ENCODE measurements around the gene SLC8A1. TPM values are rescaled to one million over a fixed set of nuclear protein-coding genes. Genes with fewer than 3 reads are reported as not detected.

The SLC8A1 gene
- total RNA-seq, 4 donors from 2014 or later = 19.6 to 51.2 (median 31.2) TPM

DNA sequence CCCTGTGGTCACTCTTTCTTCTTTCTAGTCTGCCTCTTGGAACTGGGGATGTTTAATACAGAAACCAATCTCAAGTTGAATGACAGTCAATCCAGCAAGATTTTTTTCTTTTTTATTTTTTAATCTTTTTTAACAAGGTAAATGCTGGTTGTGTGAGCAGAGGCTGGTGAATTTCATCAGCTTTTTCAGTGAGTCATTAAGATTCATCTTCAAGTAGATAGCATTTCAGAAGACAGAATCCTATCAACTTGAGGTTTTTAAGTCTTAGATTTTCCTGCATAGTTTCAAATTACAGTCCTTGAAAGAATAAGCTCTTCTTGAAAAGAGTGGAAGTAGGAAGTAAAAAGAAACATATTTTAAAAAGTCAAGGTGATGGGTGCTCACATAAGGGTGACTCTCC, 12.4 kb downstream of the SLC8A1 start:
- H3K4me1 ChIP-seq = no peaks in the 10 kb centered on the region
- H3K9me3 ChIP-seq = no peaks in the 10 kb centered on the region
- no peak for DNase-seq
- no peak overlapping the region for H3K27ac ChIP-seq
- no peak for TF ChIP-seq POLR2A (IDR thresholded peaks at IDR 0.05)
- TF ChIP-seq, protein P1, sequence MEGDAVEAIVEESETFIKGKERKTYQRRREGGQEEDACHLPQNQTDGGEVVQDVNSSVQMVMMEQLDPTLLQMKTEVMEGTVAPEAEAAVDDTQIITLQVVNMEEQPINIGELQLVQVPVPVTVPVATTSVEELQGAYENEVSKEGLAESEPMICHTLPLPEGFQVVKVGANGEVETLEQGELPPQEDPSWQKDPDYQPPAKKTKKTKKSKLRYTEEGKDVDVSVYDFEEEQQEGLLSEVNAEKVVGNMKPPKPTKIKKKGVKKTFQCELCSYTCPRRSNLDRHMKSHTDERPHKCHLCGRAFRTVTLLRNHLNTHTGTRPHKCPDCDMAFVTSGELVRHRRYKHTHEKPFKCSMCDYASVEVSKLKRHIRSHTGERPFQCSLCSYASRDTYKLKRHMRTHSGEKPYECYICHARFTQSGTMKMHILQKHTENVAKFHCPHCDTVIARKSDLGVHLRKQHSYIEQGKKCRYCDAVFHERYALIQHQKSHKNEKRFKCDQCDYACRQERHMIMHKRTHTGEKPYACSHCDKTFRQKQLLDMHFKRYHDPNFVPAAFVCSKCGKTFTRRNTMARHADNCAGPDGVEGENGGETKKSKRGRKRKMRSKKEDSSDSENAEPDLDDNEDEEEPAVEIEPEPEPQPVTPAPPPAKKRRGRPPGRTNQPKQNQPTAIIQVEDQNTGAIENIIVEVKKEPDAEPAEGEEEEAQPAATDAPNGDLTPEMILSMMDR (IDR thresholded peaks at IDR 0.05) = no peak
- H3K27me3 ChIP-seq = no peaks in the 10 kb centered on the region
- H3K4me3 ChIP-seq = no peak overlapping the region
- H3K36me3 ChIP-seq = no peaks in the 10 kb centered on the region

DNA sequence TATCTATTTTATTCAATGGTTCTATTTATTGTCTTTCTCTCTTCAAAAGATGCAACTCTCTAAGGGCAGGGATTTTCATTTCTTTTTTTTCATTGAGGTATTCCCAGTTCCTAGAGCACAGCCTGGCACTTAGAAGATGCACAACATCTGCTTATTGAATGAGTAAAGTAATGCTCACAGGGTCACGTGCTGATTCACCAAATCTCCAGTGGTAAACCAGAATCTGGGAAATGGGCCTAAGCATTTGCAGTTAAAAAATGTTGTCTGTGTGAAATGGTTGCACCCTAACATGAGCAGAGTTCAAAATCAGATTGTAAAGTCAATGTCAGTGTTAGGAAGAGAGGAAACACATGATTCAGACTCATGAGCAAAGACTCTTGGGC, 15.8 kb downstream of the SLC8A1 start:
- H3K36me3 ChIP-seq = no peaks in the 10 kb centered on the region
- no peaks in the 10 kb centered on the region for H3K27me3 ChIP-seq
- no peak overlapping the region for H3K27ac ChIP-seq
- no peaks in the 10 kb centered on the region for H3K9me3 ChIP-seq
- no peak for TF ChIP-seq POLR2A (IDR thresholded peaks at IDR 0.05)
- TF ChIP-seq, protein P1 (IDR thresholded peaks at IDR 0.05) = no peak
- H3K4me1 ChIP-seq = no peaks in the 10 kb centered on the region
- H3K4me3 ChIP-seq = no peak overlapping the region
- no peak for DNase-seq

DNA sequence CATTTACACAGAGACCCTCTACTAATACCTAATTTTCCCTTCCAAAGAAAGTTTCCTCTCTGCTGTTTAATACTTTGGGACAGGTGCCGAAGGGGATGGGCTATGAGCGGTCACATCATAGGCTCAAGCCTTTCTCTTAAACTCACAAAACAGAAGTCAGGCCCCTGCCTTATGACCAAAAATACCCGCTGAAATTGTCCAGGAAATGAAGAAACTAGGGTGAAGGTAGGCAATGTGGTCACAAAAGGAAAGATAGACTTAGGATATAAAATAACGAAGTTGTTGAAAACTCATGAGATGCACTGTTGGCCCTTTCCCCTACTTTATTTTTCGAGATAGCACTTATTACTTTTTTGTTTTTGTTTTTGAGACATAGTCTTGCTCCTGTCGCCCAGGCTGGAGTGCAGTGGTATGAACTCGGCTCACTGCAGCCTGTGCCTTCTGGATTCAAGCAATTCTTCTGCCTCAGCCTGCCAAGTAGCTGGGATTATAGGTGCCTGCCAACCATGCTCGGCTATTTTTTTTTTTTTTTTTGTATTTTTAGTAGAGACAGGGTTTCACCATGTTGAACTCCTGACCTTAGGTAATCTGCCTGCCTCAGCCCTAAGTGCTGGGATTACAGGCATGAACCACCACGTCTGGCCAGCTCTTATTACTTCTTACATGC, 16.3 kb downstream of the SLC8A1 start:
- Histone ChIP-seq H3K27ac (no peak overlapping the region), H3K36me3 (no peaks in the 10 kb centered on the region), H3K4me1 (no peaks in the 10 kb centered on the region), H3K4me3 (no peak overlapping the region), H3K27me3 (no peaks in the 10 kb centered on the region), H3K9me3 (no peaks in the 10 kb centered on the region)
- TF ChIP-seq, protein P1 (IDR thresholded peaks at IDR 0.05) = no peak
- TF ChIP-seq POLR2A (IDR thresholded peaks at IDR 0.05) = no peak
- DNase-seq = no peak

DNA sequence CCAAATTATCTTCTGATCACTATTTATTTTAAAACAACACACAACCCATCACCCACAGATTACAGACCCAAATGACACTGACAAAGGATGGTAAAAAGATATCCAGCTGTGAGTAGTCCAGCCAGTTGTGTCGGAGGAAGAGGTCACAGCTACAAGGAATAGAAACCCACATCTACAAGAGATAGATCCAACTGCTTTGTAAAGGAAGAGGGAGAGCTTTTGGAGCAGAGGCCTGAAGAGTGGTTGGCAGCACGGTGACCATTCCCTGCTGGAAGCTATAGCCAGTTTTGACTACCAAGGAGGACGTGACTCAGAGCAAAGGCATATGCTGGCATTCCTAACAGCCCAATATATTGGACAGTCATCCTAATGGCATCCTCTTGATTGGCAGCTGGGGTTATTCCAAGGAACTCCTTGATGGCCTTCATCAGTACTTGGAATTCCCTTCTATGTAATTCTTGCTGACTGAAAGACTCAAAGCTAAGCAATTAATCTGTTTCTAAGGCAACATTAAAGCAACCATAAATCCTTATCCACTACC, 17.1 kb downstream of the SLC8A1 start:
- H3K27me3 ChIP-seq = no peaks in the 10 kb centered on the region
- DNase-seq = no peak
- H3K4me3 ChIP-seq = no peak overlapping the region
- no peak overlapping the region for H3K27ac ChIP-seq
- H3K9me3 ChIP-seq = no peaks in the 10 kb centered on the region
- no peak for TF ChIP-seq POLR2A (IDR thresholded peaks at IDR 0.05)
- TF ChIP-seq, protein P1 (IDR thresholded peaks at IDR 0.05) = no peak
- H3K4me1 ChIP-seq = no peaks in the 10 kb centered on the region
- no peaks in the 10 kb centered on the region for H3K36me3 ChIP-seq

DNA sequence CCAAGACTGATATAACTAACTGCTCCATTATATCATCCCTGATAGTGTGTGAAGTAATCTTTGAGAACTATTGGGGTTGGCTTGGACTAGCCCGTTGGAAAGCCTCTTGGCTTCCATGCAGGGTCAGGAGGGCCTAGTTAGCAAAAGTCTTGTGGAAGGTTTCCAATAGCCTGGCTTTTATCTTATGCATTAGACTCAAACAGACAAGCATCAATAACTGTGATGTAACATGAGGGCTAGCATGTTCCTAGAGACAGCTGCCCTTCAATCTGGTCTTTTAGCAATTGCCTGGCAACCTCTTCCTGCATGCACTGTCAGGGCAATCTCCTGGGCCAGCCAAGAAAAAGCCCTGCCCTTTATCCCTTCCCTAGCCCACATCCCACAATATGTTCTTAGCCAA, 18.2 kb downstream of the SLC8A1 start:
- H3K27ac ChIP-seq = no peak overlapping the region
- H3K4me1 ChIP-seq = no peaks in the 10 kb centered on the region

More for the DNA sequence above, 18.2 kb downstream of the SLC8A1 start:
- TF ChIP-seq, protein P1 (IDR thresholded peaks at IDR 0.05) = no peak
- TF ChIP-seq POLR2A (IDR thresholded peaks at IDR 0.05) = no peak
- Histone ChIP-seq H3K36me3 (no peaks in the 10 kb centered on the region), H3K27me3 (no peaks in the 10 kb centered on the region), H3K4me3 (no peak overlapping the region), H3K9me3 (no peaks in the 10 kb centered on the region)
- DNase-seq = no peak

Data from Peyer's patch (tissue), 4 donors.